ENCODE measurements around the gene ETS2. TPM values are rescaled to one million over a fixed set of nuclear protein-coding genes. Genes with fewer than 3 reads are reported as not detected.

ETS2 gene
- total RNA-seq, 1 donor from 2014 or later = 42.2 TPM

GRCh38 chr21:38780879-38781278 is 24.9 kb upstream of the ETS2 start:
- H3K4me1 Mint-ChIP-seq (ENCODE audit: unreplicated experiment) = no peaks in the 10 kb centered on the region
- H3K9me3 Mint-ChIP-seq = peaks cover 22% of the 10 kb centered on the region
- no peak overlapping the region for H3K4me3 Mint-ChIP-seq
- no peak for DNase-seq (ENCODE audit: extremely low spot score, unreplicated experiment)
- H3K27me3 Mint-ChIP-seq = peaks cover 18% of the 10 kb centered on the region
- H3K27ac Mint-ChIP-seq = peak overlapping the region; percentile 88
- H3K36me3 Mint-ChIP-seq = peaks cover 4% of the 10 kb centered on the region
- no peak for TF ChIP-seq CTCF (conservative IDR thresholded peaks at IDR 0.05)

GRCh38 chr21:38784458-38785266 is 21.1 kb upstream of the ETS2 start:
- Mint-ChIP-seq H3K27me3 (peaks cover 5% of the 10 kb centered on the region), H3K27ac (peak overlapping the region; percentile 38), H3K9me3 (peaks cover 12% of the 10 kb centered on the region), H3K36me3 (peaks cover 4% of the 10 kb centered on the region), H3K4me1 (ENCODE audit: unreplicated experiment) (peaks cover 17% of the 10 kb centered on the region), H3K4me3 (no peak overlapping the region)
- no peak for DNase-seq (ENCODE audit: extremely low spot score, unreplicated experiment)
- TF ChIP-seq CTCF (conservative IDR thresholded peaks at IDR 0.05) = no peak

GRCh38 chr21:38785483-38785882 is 20.2 kb upstream of the ETS2 start:
- H3K4me1 Mint-ChIP-seq (ENCODE audit: unreplicated experiment) = peaks cover 20% of the 10 kb centered on the region

GRCh38 chr21:38787016-38787415 is 18.7 kb upstream of the ETS2 start:
- H3K27ac Mint-ChIP-seq = no peak overlapping the region
- H3K4me1 Mint-ChIP-seq (ENCODE audit: unreplicated experiment) = peaks cover 20% of the 10 kb centered on the region
- H3K9me3 Mint-ChIP-seq = peaks cover 6% of the 10 kb centered on the region
- TF ChIP-seq CTCF (conservative IDR thresholded peaks at IDR 0.05) = no peak
- no peak for DNase-seq (ENCODE audit: extremely low spot score, unreplicated experiment)
- peaks cover 4% of the 10 kb centered on the region for H3K36me3 Mint-ChIP-seq
- H3K27me3 Mint-ChIP-seq = peaks cover 5% of the 10 kb centered on the region
- no peak overlapping the region for H3K4me3 Mint-ChIP-seq

More at GRCh38 chr21:38785483-38785882, 20.2 kb upstream of the ETS2 start:
- H3K27ac Mint-ChIP-seq = no peak overlapping the region
- no peak overlapping the region for H3K4me3 Mint-ChIP-seq
- no peak for TF ChIP-seq CTCF (conservative IDR thresholded peaks at IDR 0.05)
- peaks cover 5% of the 10 kb centered on the region for H3K27me3 Mint-ChIP-seq
- no peak for DNase-seq (ENCODE audit: extremely low spot score, unreplicated experiment)
- peaks cover 4% of the 10 kb centered on the region for H3K36me3 Mint-ChIP-seq
- H3K9me3 Mint-ChIP-seq = peaks cover 12% of the 10 kb centered on the region

GRCh38 chr21:38787461-38788274 is 18.1 kb upstream of the ETS2 start:
- Mint-ChIP-seq H3K36me3 (peaks cover 4% of the 10 kb centered on the region), H3K4me3 (peak overlapping the region; percentile 42), H3K27me3 (peaks cover 5% of the 10 kb centered on the region), H3K4me1 (ENCODE audit: unreplicated experiment) (peaks cover 20% of the 10 kb centered on the region), H3K9me3 (peaks cover 4% of the 10 kb centered on the region), H3K27ac (peak overlapping the region; percentile 84)
- no peak for TF ChIP-seq CTCF (conservative IDR thresholded peaks at IDR 0.05)
- no peak for DNase-seq (ENCODE audit: extremely low spot score, unreplicated experiment)

All from type B pancreatic cell (in vitro differentiated cells).